A549 (cell line): Measurements from ENCODE around the gene PSMD8.

Source experiments
- CEBPB ChIP-seq, 2 experiments: fragments of >200 bp in 1 of 2; sonication (Bioruptor Twin) in 1 of 2; formaldehyde crosslinking in 1 of 2; IDR thresholded peaks; 2 replicates each; pipeline ENCODE4 v1.6.1; 2012 to 2016
- E2F6 ChIP-seq: IDR thresholded peaks from 2 replicates; pipeline ENCODE4 v1.6.1; 2012; ENCODE audit warnings: low read depth, borderline replicate concordance
- EP300 ChIP-seq, 2 experiments: fragments of >200 bp; sonication (Bioruptor Twin); formaldehyde crosslinking; IDR thresholded peaks; 2 replicates in 1 of 2; 3 replicates in 1 of 2; pipeline ENCODE4 v1.6.1; 2016 to 2017
- ESRRA ChIP-seq: fragments of 150-350 bp; IDR thresholded peaks from 2 replicates; pipeline ENCODE4 v1.6.1; 2014; ENCODE audit warnings: mild to moderate bottlenecking, low read length, borderline replicate concordance
- MAFK ChIP-seq: fragments of 450-650 bp; IDR thresholded peaks from 2 replicates; pipeline ENCODE4 v1.6.1; 2014; ENCODE audit not compliant: partially characterized antibody
- PBX3 ChIP-seq: IDR thresholded peaks from 2 replicates; pipeline ENCODE4 v1.6.1; 2012
- POLR2A ChIP-seq: IDR thresholded peaks from 2 replicates; pipeline ENCODE4 v1.6.1; 2012; ENCODE audit warnings: mild to moderate bottlenecking, low read length
- ZFP36 ChIP-seq: fragments of 450-650 bp; IDR thresholded peaks from 2 replicates; pipeline ENCODE4 v1.6.1; 2014; ENCODE audit warnings: borderline replicate concordance; ENCODE audit not compliant: partially characterized antibody
- ZNF302 ChIP-seq: fragments of 250-450 bp; sonication (Bioruptor Pico); IDR thresholded peaks from 2 replicates; pipeline ENCODE4 v1.9.0; 2021; ENCODE audit warnings: inconsistent platforms, mild to moderate bottlenecking, moderate library complexity
- TF ChIP-seq, protein P1 (sequence below): fragments of 200-600 bp; sonication (generic); IDR thresholded peaks from 2 replicates; pipeline ENCODE4 v1.6.1; 2016; ENCODE audit warnings: antibody characterized with exemption, mild to moderate bottlenecking, moderate library complexity
- TF ChIP-seq, protein P2 (sequence below): fragments of >200 bp; sonication (Bioruptor Twin); formaldehyde crosslinking; IDR thresholded peaks from 3 replicates; pipeline ENCODE4 v1.5.1; 2016
- TF ChIP-seq, protein P3 (sequence below): fragments of 250-450 bp; sonication (Bioruptor Pico); IDR thresholded peaks from 2 replicates; pipeline ENCODE4 v1.5.0; 2021; ENCODE audit warnings: mild to moderate bottlenecking, moderate library complexity, borderline replicate concordance

DNA sequence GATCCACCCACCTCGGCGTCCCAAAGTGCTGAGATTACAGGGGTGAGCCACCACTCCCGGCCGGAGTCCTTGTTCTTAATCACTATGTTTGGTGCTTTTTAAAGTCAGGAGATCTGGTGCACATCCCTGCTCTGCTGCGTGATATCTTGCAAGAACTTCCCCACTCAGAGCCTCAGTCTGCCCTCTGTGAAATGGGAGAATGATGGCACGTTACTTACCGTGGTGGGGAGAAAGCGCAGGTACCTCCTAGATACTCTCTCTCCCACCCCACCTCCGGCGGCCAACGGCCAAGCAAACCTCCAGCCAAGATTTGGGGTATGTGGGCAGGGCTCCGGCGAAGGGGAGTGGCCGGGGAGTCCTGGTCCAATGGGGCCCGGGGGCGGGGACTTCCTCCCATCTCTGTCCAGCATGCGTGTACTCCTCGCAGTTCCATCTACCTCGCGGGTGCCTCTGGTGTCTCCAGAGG lies 58.9 kb downstream of the PSMD8 start, which contains the start of gene RYR1:
- TF ChIP-seq, protein P1, sequence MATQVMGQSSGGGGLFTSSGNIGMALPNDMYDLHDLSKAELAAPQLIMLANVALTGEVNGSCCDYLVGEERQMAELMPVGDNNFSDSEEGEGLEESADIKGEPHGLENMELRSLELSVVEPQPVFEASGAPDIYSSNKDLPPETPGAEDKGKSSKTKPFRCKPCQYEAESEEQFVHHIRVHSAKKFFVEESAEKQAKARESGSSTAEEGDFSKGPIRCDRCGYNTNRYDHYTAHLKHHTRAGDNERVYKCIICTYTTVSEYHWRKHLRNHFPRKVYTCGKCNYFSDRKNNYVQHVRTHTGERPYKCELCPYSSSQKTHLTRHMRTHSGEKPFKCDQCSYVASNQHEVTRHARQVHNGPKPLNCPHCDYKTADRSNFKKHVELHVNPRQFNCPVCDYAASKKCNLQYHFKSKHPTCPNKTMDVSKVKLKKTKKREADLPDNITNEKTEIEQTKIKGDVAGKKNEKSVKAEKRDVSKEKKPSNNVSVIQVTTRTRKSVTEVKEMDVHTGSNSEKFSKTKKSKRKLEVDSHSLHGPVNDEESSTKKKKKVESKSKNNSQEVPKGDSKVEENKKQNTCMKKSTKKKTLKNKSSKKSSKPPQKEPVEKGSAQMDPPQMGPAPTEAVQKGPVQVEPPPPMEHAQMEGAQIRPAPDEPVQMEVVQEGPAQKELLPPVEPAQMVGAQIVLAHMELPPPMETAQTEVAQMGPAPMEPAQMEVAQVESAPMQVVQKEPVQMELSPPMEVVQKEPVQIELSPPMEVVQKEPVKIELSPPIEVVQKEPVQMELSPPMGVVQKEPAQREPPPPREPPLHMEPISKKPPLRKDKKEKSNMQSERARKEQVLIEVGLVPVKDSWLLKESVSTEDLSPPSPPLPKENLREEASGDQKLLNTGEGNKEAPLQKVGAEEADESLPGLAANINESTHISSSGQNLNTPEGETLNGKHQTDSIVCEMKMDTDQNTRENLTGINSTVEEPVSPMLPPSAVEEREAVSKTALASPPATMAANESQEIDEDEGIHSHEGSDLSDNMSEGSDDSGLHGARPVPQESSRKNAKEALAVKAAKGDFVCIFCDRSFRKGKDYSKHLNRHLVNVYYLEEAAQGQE, result no peak
- TF ChIP-seq, protein P2, sequence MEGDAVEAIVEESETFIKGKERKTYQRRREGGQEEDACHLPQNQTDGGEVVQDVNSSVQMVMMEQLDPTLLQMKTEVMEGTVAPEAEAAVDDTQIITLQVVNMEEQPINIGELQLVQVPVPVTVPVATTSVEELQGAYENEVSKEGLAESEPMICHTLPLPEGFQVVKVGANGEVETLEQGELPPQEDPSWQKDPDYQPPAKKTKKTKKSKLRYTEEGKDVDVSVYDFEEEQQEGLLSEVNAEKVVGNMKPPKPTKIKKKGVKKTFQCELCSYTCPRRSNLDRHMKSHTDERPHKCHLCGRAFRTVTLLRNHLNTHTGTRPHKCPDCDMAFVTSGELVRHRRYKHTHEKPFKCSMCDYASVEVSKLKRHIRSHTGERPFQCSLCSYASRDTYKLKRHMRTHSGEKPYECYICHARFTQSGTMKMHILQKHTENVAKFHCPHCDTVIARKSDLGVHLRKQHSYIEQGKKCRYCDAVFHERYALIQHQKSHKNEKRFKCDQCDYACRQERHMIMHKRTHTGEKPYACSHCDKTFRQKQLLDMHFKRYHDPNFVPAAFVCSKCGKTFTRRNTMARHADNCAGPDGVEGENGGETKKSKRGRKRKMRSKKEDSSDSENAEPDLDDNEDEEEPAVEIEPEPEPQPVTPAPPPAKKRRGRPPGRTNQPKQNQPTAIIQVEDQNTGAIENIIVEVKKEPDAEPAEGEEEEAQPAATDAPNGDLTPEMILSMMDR, result no peak
- TF ChIP-seq MAFK (no peak), PBX3 (no peak), ZNF302 (CRISPR knock-in tag) (no peak), ESRRA (no peak), E2F6 (no peak), POLR2A (no peak), ZFP36 (no peak), CEBPB (IDR thresholded peaks at IDR 0.05) (no peak), EP300 (IDR thresholded peaks at IDR 0.05) (no peak)
- TF ChIP-seq, protein P3, sequence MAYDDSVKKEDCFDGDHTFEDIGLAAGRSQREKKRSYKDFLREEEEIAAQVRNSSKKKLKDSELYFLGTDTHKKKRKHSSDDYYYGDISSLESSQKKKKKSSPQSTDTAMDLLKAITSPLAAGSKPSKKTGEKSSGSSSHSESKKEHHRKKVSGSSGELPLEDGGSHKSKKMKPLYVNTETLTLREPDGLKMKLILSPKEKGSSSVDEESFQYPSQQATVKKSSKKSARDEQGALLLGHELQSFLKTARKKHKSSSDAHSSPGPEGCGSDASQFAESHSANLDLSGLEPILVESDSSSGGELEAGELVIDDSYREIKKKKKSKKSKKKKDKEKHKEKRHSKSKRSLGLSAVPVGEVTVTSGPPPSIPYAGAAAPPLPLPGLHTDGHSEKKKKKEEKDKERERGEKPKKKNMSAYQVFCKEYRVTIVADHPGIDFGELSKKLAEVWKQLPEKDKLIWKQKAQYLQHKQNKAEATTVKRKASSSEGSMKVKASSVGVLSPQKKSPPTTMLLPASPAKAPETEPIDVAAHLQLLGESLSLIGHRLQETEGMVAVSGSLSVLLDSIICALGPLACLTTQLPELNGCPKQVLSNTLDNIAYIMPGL (CRISPR knock-in tag), result no peak
